ENCODE data around the gene NANP. TPM values are rescaled to one million over a fixed set of nuclear protein-coding genes. Genes with fewer than 3 reads are reported as not detected.
"Not testable (repeated sequence)": the region's sequence is repeated elsewhere in the genome, so short reads cannot be mapped to it uniquely, and the experiment has no call there.

The NANP gene
- total RNA-seq: 5.8 and 6.6 TPM in 2 replicates

- intact Hi-C loops (cut with micrococcal nuclease): loop anchor here (1.0 to 5.0 kb wide), 6 partner anchors 39 to 677 kb away; partner anchors contain the start of genes ABHD12, CST7, GINS1 and NINL
These were observed at the start of gene NANP for GRCh38 chr20:25623736-25624499. Gene NANP (minus strand): TSS chr20:25624014. CDS start chr20:25623948, 66 bp downstream.

GRCh38 chr20:25672659-25673235 lies 48.9 kb upstream of the NANP start:
- intact Hi-C loops (cut with micrococcal nuclease): no loop called here

GRCh38 chr20:25669826-25670422 lies 46.1 kb upstream of the NANP start:
- intact Hi-C loops (cut with micrococcal nuclease): no loop called here

- intact Hi-C loops (cut with micrococcal nuclease): no loop called here
These were observed 44.6 kb upstream of the NANP start for GRCh38 chr20:25668446-25668845.

GRCh38 chr20:25659999-25660398 lies 36.2 kb upstream of the NANP start:
- intact Hi-C loops (cut with micrococcal nuclease): no loop called here

GRCh38 chr20:25654487-25654886 lies 30.7 kb upstream of the NANP start:
- intact Hi-C loops (cut with micrococcal nuclease): no loop called here

- intact Hi-C loops (cut with micrococcal nuclease): not testable (repeated sequence)
These were observed 29.1 kb upstream of the NANP start for GRCh38 chr20:25652866-25653265.

- intact Hi-C loops (cut with micrococcal nuclease): no loop called here
These were observed 21.0 kb upstream of the NANP start for GRCh38 chr20:25644814-25645213.

GRCh38 chr20:25643716-25644115 lies 19.9 kb upstream of the NANP start:
- intact Hi-C loops (cut with micrococcal nuclease): no loop called here

- intact Hi-C loops (cut with micrococcal nuclease): no loop called here
These were observed 13.4 kb upstream of the NANP start for GRCh38 chr20:25637247-25637646.

- intact Hi-C loops (cut with micrococcal nuclease): no loop called here
These were observed 9.4 kb upstream of the NANP start for GRCh38 chr20:25632940-25633790.

- intact Hi-C loops (cut with micrococcal nuclease): not testable (repeated sequence)
These were observed 6.8 kb upstream of the NANP start for GRCh38 chr20:25630615-25631014.

- intact Hi-C loops (cut with micrococcal nuclease): no loop called here
These were observed 6.1 kb upstream of the NANP start for GRCh38 chr20:25629816-25630499.

GRCh38 chr20:25626779-25627178 lies 3.0 kb upstream of the NANP start:
- intact Hi-C loops (cut with micrococcal nuclease): no loop called here

GRCh38 chr20:25624500-25624939 lies 706 bp upstream of the NANP start:
- intact Hi-C loops (cut with micrococcal nuclease): loop anchor here (1.0 to 5.0 kb wide), 5 partner anchors 39 to 677 kb away; partner anchors contain the start of genes ABHD12, CST7, GINS1 and NINL

GRCh38 chr20:25623225-25623735 lies 534 bp downstream of the NANP start:
- intact Hi-C loops (cut with micrococcal nuclease): loop anchor here (2.0 to 5.0 kb wide), 3 partner anchors 216 to 676 kb away; partner anchors contain the start of genes CST7 and GINS1

GRCh38 chr20:25622450-25623224 lies 1.2 kb downstream of the NANP start:
- intact Hi-C loops (cut with micrococcal nuclease): loop anchor here (2.0 to 5.0 kb wide), 3 partner anchors 215 to 675 kb away; partner anchors contain the start of genes CST7 and GINS1

- intact Hi-C loops (cut with micrococcal nuclease): loop anchor here (2.0 to 5.0 kb wide), 3 partner anchors 215 to 675 kb away; partner anchors contain the start of genes CST7 and GINS1
These were observed 1.8 kb downstream of the NANP start for GRCh38 chr20:25622049-25622448.

GRCh38 chr20:25619514-25619913 lies 4.3 kb downstream of the NANP start:
- intact Hi-C loops (cut with micrococcal nuclease): no loop called here

Measured in T-helper 2 cell treated with Interferon-gamma antibody and Interleukin-4, amounts not matched to agents 100 ng/mL and 5 ng/mL, for 36 hours (primary cell).